ENCODE results near the gene GLYAT. TPM values are rescaled to one million over a fixed set of nuclear protein-coding genes. Genes with fewer than 3 reads are reported as not detected.
"Not testable (repeated sequence)": the region's sequence is repeated elsewhere in the genome, so short reads cannot be mapped to it uniquely, and the experiment has no call there.

Gene GLYAT
- total and polyA plus RNA-seq, 2 donors from 2014 or later = 57.8 to 480 TPM

GRCh38 chr11:58711832-58712231 lies 19.9 kb downstream of the GLYAT start:
- H3K27me3 ChIP-seq (ENCODE audit: control insufficient read depth, insufficient read depth, low read length) = no peaks in the 10 kb centered on the region
- H3K9ac ChIP-seq (ENCODE audit: low read length in 3 of 3) = no peak overlapping the region
- DNase-seq (no peak), FAIRE-seq (no peak)
- H3K4me3 ChIP-seq (ENCODE audit: low read length in 3 of 3) = no peak overlapping the region
- TF ChIP-seq CTCF (IDR thresholded peaks at IDR 0.05; ENCODE audit: borderline replicate concordance, extremely low read depth, insufficient read depth) = no peak
- intact Hi-C loops (cut with DNase I) = no loop called here
- peaks cover 0 to 33% (median 0%) of the 10 kb centered on the region in 3 donors for H3K36me3 ChIP-seq (ENCODE audit: control insufficient read depth in 2 of 3, insufficient read depth in 3 of 3, low read length in 3 of 3)
- no peak overlapping the region for H3K27ac ChIP-seq (ENCODE audit: low read depth in 2 of 2, low read length in 2 of 2)
- H3K4me1 ChIP-seq (ENCODE audit: control insufficient read depth in 2 of 3, insufficient read depth in 2 of 3, low read depth in 1 of 3, low read length in 3 of 3) = no peaks in the 10 kb centered on the region
- no peaks in the 10 kb centered on the region for H3K9me3 ChIP-seq (ENCODE audit: control insufficient read depth in 2 of 3, insufficient read depth in 1 of 3, low read length in 3 of 3)

GRCh38 chr11:58707767-58708166 lies 24.0 kb downstream of the GLYAT start:
- no peaks in the 10 kb centered on the region for H3K4me1 ChIP-seq (ENCODE audit: control insufficient read depth in 2 of 3, insufficient read depth in 2 of 3, low read depth in 1 of 3, low read length in 3 of 3)
- intact Hi-C loops (cut with DNase I) = no loop called here
- H3K9me3 ChIP-seq (ENCODE audit: control insufficient read depth in 2 of 3, insufficient read depth in 1 of 3, low read length in 3 of 3) = peaks cover 0 to 25% (median 0%) of the 10 kb centered on the region in 3 donors
- no peak overlapping the region for H3K27ac ChIP-seq (ENCODE audit: low read depth in 2 of 2, low read length in 2 of 2)
- no peaks in the 10 kb centered on the region for H3K27me3 ChIP-seq (ENCODE audit: control insufficient read depth, insufficient read depth, low read length)
- no peak overlapping the region for H3K4me3 ChIP-seq (ENCODE audit: low read length in 3 of 3)
- H3K9ac ChIP-seq (ENCODE audit: low read length in 3 of 3) = no peak overlapping the region
- H3K36me3 ChIP-seq (ENCODE audit: control insufficient read depth in 2 of 3, insufficient read depth in 3 of 3, low read length in 3 of 3) = peaks cover 0 to 29% (median 0%) of the 10 kb centered on the region in 3 donors
- DNase-seq = no peak
- TF ChIP-seq CTCF (IDR thresholded peaks at IDR 0.05; ENCODE audit: borderline replicate concordance, extremely low read depth, insufficient read depth) = no peak
- no peak for FAIRE-seq

- H3K4me3 ChIP-seq (ENCODE audit: low read length in 3 of 3); H3K36me3 ChIP-seq (ENCODE audit: control insufficient read depth in 2 of 3, insufficient read depth in 3 of 3, low read length in 3 of 3); FAIRE-seq; DNase-seq; H3K9ac ChIP-seq (ENCODE audit: low read length in 3 of 3); H3K27ac ChIP-seq (ENCODE audit: low read depth in 2 of 2, low read length in 2 of 2); H3K9me3 ChIP-seq (ENCODE audit: control insufficient read depth in 2 of 3, insufficient read depth in 1 of 3, low read length in 3 of 3); H3K27me3 ChIP-seq (ENCODE audit: control insufficient read depth, insufficient read depth, low read length); intact Hi-C loops (cut with DNase I); H3K4me1 ChIP-seq (ENCODE audit: control insufficient read depth in 2 of 3, insufficient read depth in 2 of 3, low read depth in 1 of 3, low read length in 3 of 3): not testable (repeated sequence)
Observed at GRCh38 chr11:58696825-58697224, 34.9 kb downstream of the GLYAT start.

- Histone ChIP-seq H3K36me3 (ENCODE audit: control insufficient read depth in 2 of 3, insufficient read depth in 3 of 3, low read length in 3 of 3) (no peaks in the 10 kb centered on the region), H3K4me3 (ENCODE audit: low read length in 3 of 3) (no peak overlapping the region), H3K9me3 (ENCODE audit: control insufficient read depth in 2 of 3, insufficient read depth in 1 of 3, low read length in 3 of 3) (no peaks in the 10 kb centered on the region), H3K4me1 (ENCODE audit: control insufficient read depth in 2 of 3, insufficient read depth in 2 of 3, low read depth in 1 of 3, low read length in 3 of 3) (no peaks in the 10 kb centered on the region), H3K9ac (ENCODE audit: low read length in 3 of 3) (no peak overlapping the region), H3K27ac (ENCODE audit: low read depth in 2 of 2, low read length in 2 of 2) (no peak overlapping the region), H3K27me3 (ENCODE audit: control insufficient read depth, insufficient read depth, low read length) (no peaks in the 10 kb centered on the region)
- DNase-seq = no peak
- TF ChIP-seq CTCF (IDR thresholded peaks at IDR 0.05; ENCODE audit: borderline replicate concordance, extremely low read depth, insufficient read depth) = no peak
- no peak for FAIRE-seq
- intact Hi-C loops (cut with DNase I) = no loop called here
Observed at GRCh38 chr11:58693026-58693425, 38.7 kb downstream of the GLYAT start.

All from kidney (tissue), 14 donors.